Osteocyte (in vitro differentiated cells): ENCODE measurements around the gene LRRC52. TPM values are rescaled to one million over a fixed set of nuclear protein-coding genes. Genes with fewer than 3 reads are reported as not detected.

ENCODE experiments used
- DNase-seq: peaks from one replicate; pipeline ENCODE4 v3.0.0; 2021; ENCODE audit warnings: mixed read lengths; ENCODE audit not compliant: unreplicated experiment; ENCODE audit errors: extremely low spot score
- H3K27ac Mint-ChIP-seq: one replicate; pipeline ENCODE4 v1.8.0; 2021; ENCODE audit warnings: mild to moderate bottlenecking, mixed read lengths; ENCODE audit not compliant: unreplicated experiment
- H3K27me3 Mint-ChIP-seq: one replicate; pipeline ENCODE4 v1.8.0; 2021; ENCODE audit warnings: mixed read lengths; ENCODE audit not compliant: unreplicated experiment
- H3K36me3 Mint-ChIP-seq: one replicate; pipeline ENCODE4 v1.8.0; 2021; ENCODE audit warnings: mixed read lengths; ENCODE audit not compliant: unreplicated experiment
- H3K4me1 Mint-ChIP-seq: one replicate; pipeline ENCODE4 v1.8.0; 2021; ENCODE audit warnings: mixed read lengths; ENCODE audit not compliant: unreplicated experiment
- H3K4me3 Mint-ChIP-seq: one replicate; pipeline ENCODE4 v1.8.0; 2021; ENCODE audit warnings: mild to moderate bottlenecking, moderate library complexity, mixed read lengths; ENCODE audit not compliant: unreplicated experiment
- H3K9me3 Mint-ChIP-seq: one replicate; pipeline ENCODE4 v1.8.0; 2021; ENCODE audit warnings: mixed read lengths; ENCODE audit not compliant: unreplicated experiment
- CTCF ChIP-seq: fragments of 200-600 bp; sonication (generic); IDR thresholded peaks from 2 replicates; pipeline ENCODE4 v1.5.0; 2021; ENCODE audit warnings: antibody characterized with exemption, mild to moderate bottlenecking, moderate library complexity
- long read RNA-seq: library from polyadenylated mRNA; unstranded; transcript quantifications from one replicate; pipeline ENCODE4 v2.0.0, GENCODE V29; 2021
- total RNA-seq: library from RNA; stranded (reverse); gene quantifications from 2 replicates; pipeline ENCODE4 v1.2.1, GENCODE V29; 2021

The LRRC52 gene
- total RNA-seq: not detected in 2 replicates
- long read RNA-seq: 0 reads

- H3K36me3 Mint-ChIP-seq: no peaks in the 10 kb centered on the region
- no peak for DNase-seq
Measured at GRCh38 chr1:165543532-165544438, at the start of gene LRRC52. Gene LRRC52 (plus strand): TSS chr1:165544000. CDS start chr1:165544297, 297 bp downstream.

GRCh38 chr1:165494949-165495857 is 48.6 kb upstream of the LRRC52 start:
- Mint-ChIP-seq H3K4me3 (no peak overlapping the region), H3K9me3 (no peaks in the 10 kb centered on the region), H3K36me3 (no peaks in the 10 kb centered on the region)

More at GRCh38 chr1:165543532-165544438, at the start of gene LRRC52:
- Mint-ChIP-seq H3K4me3 (no peak within 1 kb of the TSS), H3K27me3 (peaks cover 9% of the 10 kb centered on the region), H3K4me1 (peaks cover 5% of the 10 kb centered on the region), H3K27ac (no peak within 1 kb of the TSS), H3K9me3 (no peaks in the 10 kb centered on the region)
- TF ChIP-seq CTCF: no peak

GRCh38 chr1:165495858-165496205 is 48.0 kb upstream of the LRRC52 start:
- H3K4me3 Mint-ChIP-seq: no peak overlapping the region
- H3K27me3 Mint-ChIP-seq: peaks cover 7% of the 10 kb centered on the region
- no peaks in the 10 kb centered on the region for H3K9me3 Mint-ChIP-seq
- no peak for TF ChIP-seq CTCF
- no peaks in the 10 kb centered on the region for H3K4me1 Mint-ChIP-seq
- DNase-seq: no peak
- no peak overlapping the region for H3K27ac Mint-ChIP-seq
- no peaks in the 10 kb centered on the region for H3K36me3 Mint-ChIP-seq

More at GRCh38 chr1:165494949-165495857, 48.6 kb upstream of the LRRC52 start:
- H3K27me3 Mint-ChIP-seq: peaks cover 9% of the 10 kb centered on the region
- H3K4me1 Mint-ChIP-seq: no peaks in the 10 kb centered on the region
- H3K27ac Mint-ChIP-seq: no peak overlapping the region
- DNase-seq: no peak
- TF ChIP-seq CTCF: no peak

- H3K9me3 Mint-ChIP-seq: no peaks in the 10 kb centered on the region
- no peaks in the 10 kb centered on the region for H3K36me3 Mint-ChIP-seq
- no peak overlapping the region for H3K4me3 Mint-ChIP-seq
- H3K27me3 Mint-ChIP-seq: peaks cover 7% of the 10 kb centered on the region
- no peak for TF ChIP-seq CTCF
- DNase-seq: no peak
- no peak overlapping the region for H3K27ac Mint-ChIP-seq
- no peaks in the 10 kb centered on the region for H3K4me1 Mint-ChIP-seq
Measured at GRCh38 chr1:165496501-165496900, 47.3 kb upstream of the LRRC52 start.
